K562 (cell line): ENCODE results near the gene TBC1D3K. TPM values are rescaled to one million over a fixed set of nuclear protein-coding genes. Genes with fewer than 3 reads are reported as not detected.
"Not testable (repeated sequence)": the region's sequence is repeated elsewhere in the genome, so short reads cannot be mapped to it uniquely, and the experiment has no call there.

Source experiments
- ATAC-seq: fragments of 200-7000 bp; cut with Tn5 transposase; 3 replicates; pipeline ENCODE4 v1.9.1; 2020; ENCODE audit warnings: moderate library complexity
- Bru-seq: library from RNA; stranded (reverse); fragments of 400-500 nt; gene quantifications from one replicate; lab custom pipeline; 2021; lab: Mats Ljungman, UMichigan
- BruChase-seq, 2 experiments: library from RNA; stranded (reverse); fragments of 400-500 nt; gene quantifications; one replicate each; lab custom pipeline; 2021; lab: Mats Ljungman, UMichigan
- BruUV-seq: library from RNA; stranded (reverse); fragments of 400-500 nt; replicated peaks from 2 replicates; lab custom pipeline; 2021; lab: Mats Ljungman, UMichigan
- CTCF ChIA-PET: fragments of 300-600 bp; formaldehyde crosslinking; extraction: SDS; loops from one replicate; lab custom pipeline; 2021; ENCODE audit warnings: low intra/inter-chr PET ratio; lab: Yijun Ruan, JAX
- POLR2A ChIA-PET: fragments of 300-600, 350-650 bp; sonication (Branson Sonifier 250); formaldehyde crosslinking; extraction: SDS; loops from one replicate; lab custom pipeline; 2021; ENCODE audit warnings: antibody characterized with exemption, inconsistent platforms; lab: Yijun Ruan, JAX
- DNase-seq, 4 experiments: peaks; one replicate each; pipeline versions ENCODE4 v3.0.0 to v3.0.0-alpha.2; 2011 to 2018; ENCODE audit warnings: low spot score in 3 of 4, mixed read lengths in 3 of 4; ENCODE audit errors: extremely low read depth in 1 of 4
- FAIRE-seq: peaks from 2 replicates; lab custom pipeline; 2011; peaks lifted over from hg19 to GRCh38; lab: Jason Lieb, UNC
- H2AFZ ChIP-seq: 2 replicates; pipeline ENCODE4 v1.6.0; 2011; ENCODE audit warnings: low read depth, low read length, control low read depth, inconsistent platforms
- H3K27ac ChIP-seq: fragments of 200-600 bp; 3 replicates; pipeline ENCODE4 v1.8.0; 2011; ENCODE audit warnings: low read depth, mild to moderate bottlenecking, control low read depth, inconsistent platforms, low read length, moderate library complexity, mixed read lengths; ENCODE audit errors: extremely low read depth
- H3K27me3 ChIP-seq, 2 experiments: fragments of 300-600 bp in 1 of 2; 2 replicates in 1 of 2; 3 replicates in 1 of 2; pipeline versions ENCODE4 v1.6.0 to v1.8.0; 2011; ENCODE audit warnings: inconsistent platforms in 2 of 2, low read length in 2 of 2, mild to moderate bottlenecking in 1 of 2, mixed read lengths in 1 of 2, moderate library complexity in 1 of 2; ENCODE audit not compliant: control insufficient read depth in 2 of 2, insufficient read depth in 2 of 2
- H3K36me3 ChIP-seq: fragments of 300-600 bp; 3 replicates; pipeline ENCODE4 v1.8.0; 2011; ENCODE audit warnings: mild to moderate bottlenecking, low read length, inconsistent platforms; ENCODE audit not compliant: control insufficient read depth, insufficient read depth
- H3K4me1 ChIP-seq, 2 experiments: fragments of 200-600 bp in 1 of 2; replicated peaks in 1 of 2; 2 replicates in 1 of 2; 3 replicates in 1 of 2; pipeline versions ENCODE4 v1.5.1 to v1.8.0; 2011; ENCODE audit warnings: inconsistent platforms in 2 of 2, low read length in 2 of 2, mild to moderate bottlenecking in 1 of 2, mixed read lengths in 1 of 2, moderate library complexity in 1 of 2; ENCODE audit not compliant: control insufficient read depth in 2 of 2, insufficient read depth in 2 of 2
- H3K4me2 ChIP-seq: 2 replicates; pipeline ENCODE4 v1.6.1; 2011; ENCODE audit warnings: low read length, control low read depth, inconsistent platforms, mixed read lengths; ENCODE audit not compliant: insufficient read depth
- H3K4me3 ChIP-seq: fragments of 200-600 bp; sonication (generic), shearing (Covaris generic); 2 replicates; pipeline ENCODE4 v1.5.1; 2016; ENCODE audit warnings: control low read depth, inconsistent platforms
- H3K79me2 ChIP-seq: fragments of 200-600 bp; 3 replicates; pipeline ENCODE4 v1.8.0; 2011; ENCODE audit warnings: low read length, inconsistent platforms; ENCODE audit not compliant: control insufficient read depth, insufficient read depth
- H3K9ac ChIP-seq, 2 experiments: 2 replicates each; pipeline versions ENCODE4 v1.6.0 to v1.6.1; 2011; ENCODE audit warnings: low read depth in 2 of 2, low read length in 2 of 2, control low read depth in 1 of 2, inconsistent platforms in 1 of 2, mild to moderate bottlenecking in 1 of 2, mixed read lengths in 1 of 2; ENCODE audit not compliant: insufficient read depth in 1 of 2
- H3K9me1 ChIP-seq: one replicate; pipeline ENCODE4 v1.6.0; 2011; ENCODE audit warnings: inconsistent platforms, mild to moderate bottlenecking, low read length, moderate library complexity; ENCODE audit not compliant: control insufficient read depth, insufficient read depth
- H3K9me3 ChIP-seq: replicated peaks from 2 replicates; pipeline ENCODE4 v1.5.1; 2011; ENCODE audit warnings: low read depth, low read length, inconsistent platforms; ENCODE audit not compliant: control insufficient read depth, insufficient read depth
- H4K20me1 ChIP-seq: replicated peaks from 2 replicates; pipeline ENCODE4 v1.6.1; 2011; ENCODE audit warnings: low read length, inconsistent platforms, mixed read lengths; ENCODE audit not compliant: control insufficient read depth, insufficient read depth
- GABPA ChIP-seq: fragments of 200-800 bp; sonication (Bioruptor generic); conservative IDR thresholded peaks from 2 replicates; pipeline ENCODE4 v1.6.1; 2016; ENCODE audit warnings: low read depth, missing genetic modification characterization, missing compliant biosample characterization
- NR4A1 ChIP-seq, 2 experiments: fragments of 250-450 bp in 1 of 2; fragments of 450-650 bp in 1 of 2; sonication (Bioruptor Pico) in 1 of 2; IDR thresholded peaks; 2 replicates each; pipeline versions ENCODE4 v1.4.0 to v1.6.1; 2016 to 2020; ENCODE audit warnings: mild to moderate bottlenecking in 2 of 2, missing compliant biosample characterization in 1 of 2, missing genetic modification characterization in 1 of 2, moderate library complexity in 1 of 2
- PHTF2 ChIP-seq: fragments of 250-450 bp; sonication (Bioruptor Pico); IDR thresholded peaks from 2 replicates; pipeline ENCODE4 v1.5.0; 2021; ENCODE audit warnings: mild to moderate bottlenecking
- whole genome bisulfite sequencing: fragments of 100-300 bp; shearing (Covaris generic); methylation state at CpG from one replicate; pipeline ENCODE4 v1.1.6; 2016; ENCODE audit warnings: low coverage, mixed read lengths; ENCODE audit not compliant: insufficient coverage; ENCODE audit errors: missing lambda C conversion rate; 5-methylcytosine and 5-hydroxymethylcytosine counted together
- in situ Hi-C: fragments of 300-500 bp; cut with MboI; formaldehyde crosslinking; loops from 4 replicates; pipeline ENCODE4 v1.15.0; 2018; ENCODE audit warnings: inconsistent platforms, mixed read lengths
- intact Hi-C: fragments of 100-400 bp; cut with micrococcal nuclease; formaldehyde crosslinking; loops from 2 replicates; pipeline ENCODE4 v1.14.2; 2022
- long read RNA-seq, 3 experiments: library from polyadenylated mRNA in 2 of 3; library from RNA in 1 of 3; unstranded in 2 of 3; stranded (forward) in 1 of 3; transcript quantifications; one replicate each; pipeline ENCODE4 v2.0.0, GENCODE V29; 2019 to 2022
- polyA minus RNA-seq, 3 experiments: library from RNA; depleted of rRNA, polyadenylated mRNA; stranded (reverse); fragments of >200 nt; gene quantifications; 2 replicates each; pipeline ENCODE4 v1.2.3, GENCODE V29; 2011
- polyA plus RNA-seq, 8 experiments: library from polyadenylated mRNA; depleted of rRNA in 4 of 8; stranded (reverse) in 5 of 8; unstranded in 3 of 8; fragments of >200 nt; fragmentation: Nextera tagmentation in 2 of 8; fragmentation: Illumina TruSeq in 1 of 8; extraction: Ambion mirVana in 2 of 8; extraction: Trizol in 1 of 8; gene quantifications; 2 replicates each; pipeline versions ENCODE4 v1.2.1 to v1.2.3, GENCODE V29; 2011 to 2014; ENCODE audit warnings: inconsistent platforms in 1 of 8, missing spikeins in 1 of 8
- total RNA-seq, 7 experiments: library from RNA; depleted of rRNA in 6 of 7; stranded (reverse); fragments of >200 nt in 6 of 7; fragmentation: Illumina TruSeq in 2 of 7; extraction: Trizol in 2 of 7; gene quantifications; 2 replicates each; pipeline versions ENCODE4 v1.2.1 to v1.2.3, GENCODE V29; 2011 to 2021; ENCODE audit warnings: low replicate concordance in 1 of 7

The TBC1D3K gene
- not detected in 2 replicates for total RNA-seq (2011; cell fraction: chromatin; rRNA removed; ENCODE audit: low replicate concordance)
- not detected in 2 replicates for total RNA-seq (2011; cell fraction: nucleolus; rRNA removed)
- not detected in 2 replicates for total RNA-seq (2011; cell fraction: nucleoplasm; rRNA removed)
- total RNA-seq (2014; rRNA removed): not detected in 2 replicates
- total RNA-seq (2014; rRNA removed; fragmentation: Illumina TruSeq; extraction: Trizol): not detected in 2 replicates
- total RNA-seq (2015; rRNA removed; fragmentation: Illumina TruSeq; extraction: Trizol): not detected in 2 replicates
- not detected in 2 replicates for total RNA-seq (2021)
- polyA plus RNA-seq (2011; rRNA removed): 0.07 TPM in 1 of 2 replicates, not detected in the other
- polyA plus RNA-seq (2011; cell fraction: cytosol; rRNA removed): not detected in 2 replicates
- polyA plus RNA-seq (2011; cell fraction: nucleus; rRNA removed): 0.10 TPM in 1 of 2 replicates, not detected in the other
- polyA plus RNA-seq (2012): 0.07 TPM in 1 of 2 replicates, not detected in the other
- polyA plus RNA-seq (2014; fragmentation: Illumina TruSeq; extraction: Trizol): not detected in 2 replicates
- not detected for polyA plus RNA-seq (2014; fragmentation: Nextera tagmentation; extraction: Ambion mirVana)
- polyA plus RNA-seq (2014; rRNA removed): 0.09 TPM in 1 of 2 replicates, not detected in the other
- polyA minus RNA-seq (2011; rRNA and poly(A)+ RNA removed): not detected in 2 replicates
- not detected in 2 replicates for polyA minus RNA-seq (2011; cell fraction: cytosol; rRNA and poly(A)+ RNA removed)
- polyA minus RNA-seq (2011; cell fraction: nucleus; rRNA and poly(A)+ RNA removed): not detected in 2 replicates
- Bru-seq, nascent RNA: percentile 1 among the genes with signal in this experiment
- BruChase-seq, experiment 1, labeled RNA remaining after a 2-hour chase: percentile 12 among the genes with signal in this experiment
- not detected for BruChase-seq, experiment 2, labeled RNA remaining after a 6-hour chase
- long read RNA-seq, experiment 1: 0 reads
- long read RNA-seq, experiment 2: 0 reads
- long read RNA-seq, experiment 3: 0 reads

DNA sequence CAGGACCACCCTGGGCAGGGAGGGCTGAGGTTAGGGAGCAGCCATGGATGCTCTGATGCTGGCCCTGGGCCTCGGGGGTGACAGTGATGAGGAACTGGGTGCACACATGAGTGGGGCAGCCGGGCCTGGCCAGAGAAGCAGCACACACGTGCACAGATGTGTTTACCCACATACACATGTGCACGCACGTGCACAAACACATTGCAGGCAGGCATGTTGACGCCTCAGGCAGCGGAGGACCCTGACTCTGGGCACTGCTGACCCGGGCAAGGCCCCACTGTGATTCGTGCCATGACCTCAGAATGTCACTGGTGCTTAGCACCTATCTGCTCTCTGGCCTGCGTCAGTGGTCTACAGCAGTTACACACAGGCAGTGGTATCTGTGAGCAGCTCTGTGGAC is at the start of gene TBC1D3K:
TBC1D3K (plus strand) TSS at position 301 of the 400 bp plus-strand sequence. CDS start 1,585 bp downstream, outside the sequence.
- H3K4me1 ChIP-seq, H3K9me1 ChIP-seq, H3K27ac ChIP-seq, BruUV-seq, intact Hi-C loops, H2AFZ ChIP-seq, in situ Hi-C loops, H3K4me3 ChIP-seq, CTCF ChIA-PET, DNase-seq, H3K36me3 ChIP-seq, POLR2A ChIA-PET, H3K4me2 ChIP-seq, ATAC-seq, H3K9me3 ChIP-seq, H4K20me1 ChIP-seq, FAIRE-seq, H3K9ac ChIP-seq, H3K79me2 ChIP-seq, H3K27me3 ChIP-seq: not testable (repeated sequence)
- no CpG with 5 or more reads among the region's 10 CpGs for WGBS

DNA sequence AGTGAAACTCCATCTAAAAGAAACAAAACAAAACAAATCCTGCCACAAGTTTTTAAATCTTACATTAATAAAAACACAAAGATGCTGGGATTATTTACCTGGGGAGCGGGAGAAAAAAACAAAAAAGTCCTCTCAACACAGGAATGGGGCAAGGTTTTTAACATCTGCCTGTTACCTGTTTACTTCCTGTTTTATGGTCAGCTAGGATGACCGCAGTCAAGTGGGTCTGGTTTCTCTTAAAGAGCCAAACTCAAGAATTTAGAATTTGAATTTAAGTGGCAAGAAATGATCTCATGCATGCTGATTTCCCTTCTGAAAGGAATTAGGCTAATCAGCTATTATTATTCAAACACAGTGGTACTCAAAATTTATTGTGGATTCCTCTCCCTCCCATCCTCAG is 39.7 kb upstream of the TBC1D3K start:
- no TSS peak for BruUV-seq
- no peaks in the 10 kb centered on the region for H3K9me1 ChIP-seq
- H3K4me1 ChIP-seq: no peaks in the 10 kb centered on the region; a peak in 1 of 5 replicates
- no peaks in the 10 kb centered on the region for H4K20me1 ChIP-seq
- ChIA-PET CTCF (no interaction called here), POLR2A (no interaction called here)
- TF ChIP-seq PHTF2 (CRISPR knock-in tag) (no peak), GABPA (tag) (0 out of 2 replicates have a peak, but pooled peaks have one; percentile 33), NR4A1 (CRISPR knock-in tag; IDR thresholded peaks at IDR 0.05) (no peak), NR4A1 (tag; IDR thresholded peaks at IDR 0.05) (no peak)
- peak overlapping the region; percentile 26 for H2AFZ ChIP-seq
- in situ Hi-C loops (loop anchor here (10.0 kb wide), 1 partner anchor 1470 kb away; no protein-coding TSS in a partner anchor), intact Hi-C loops (no loop called here)
- H3K36me3 ChIP-seq: no peaks in the 10 kb centered on the region
- no peak for ATAC-seq
- 6% methylated on average over 2 of the region's 2 CpGs for WGBS
- no peak for DNase-seq
- no peak overlapping the region for H3K4me2 ChIP-seq
- no peak overlapping the region for H3K4me3 ChIP-seq
- no peak overlapping the region for H3K9ac ChIP-seq
- no peaks in the 10 kb centered on the region for H3K9me3 ChIP-seq
- no peaks in the 10 kb centered on the region; a peak in 1 of 5 replicates for H3K27me3 ChIP-seq
- no peak for FAIRE-seq
- no peaks in the 10 kb centered on the region for H3K79me2 ChIP-seq
- no peak overlapping the region for H3K27ac ChIP-seq
